ENCODE data around the gene ALAS1.

DNA sequence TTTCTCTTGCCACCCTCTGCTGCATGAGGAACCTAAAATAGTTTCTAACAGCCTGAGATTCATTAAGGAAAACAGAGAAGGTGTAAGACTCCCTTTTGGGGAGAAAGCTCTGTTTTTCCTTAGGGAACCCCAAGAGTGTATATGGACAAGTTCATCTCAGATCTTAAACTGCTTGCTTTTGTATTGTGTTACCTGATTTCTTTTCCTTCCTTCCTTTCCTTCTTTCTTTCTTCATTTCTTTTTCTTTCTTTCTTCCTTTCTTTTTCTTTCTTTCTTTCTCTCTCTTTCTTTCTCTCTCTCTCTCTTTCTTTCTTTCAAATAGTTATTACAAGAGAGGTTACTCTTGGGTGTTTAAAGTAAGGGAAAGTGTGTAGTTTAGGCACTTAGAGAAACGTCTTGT, 38.5 kb upstream of the ALAS1 start:
- TF ChIP-seq CTCF (IDR thresholded peaks at IDR 0.05): no peak
- no peak for TF ChIP-seq POLR2AphosphoS5 (IDR thresholded peaks at IDR 0.05; ENCODE audit: low read depth, low read length)
